GM18873 (cell line): Measurements from ENCODE around the gene CTRB1.

Source experiments
- ATAC-seq: cut with Tn5 transposase; IDR thresholded peaks from one replicate; pipeline ENCODE4 v1.9.1; 2021; ENCODE audit warnings: mild to moderate bottlenecking, moderate library complexity, moderate number of reproducible peaks; ENCODE audit not compliant: unreplicated experiment, low FRiP score

The CTRB1 gene

GRCh38 chr16:75218256-75219076 lies at the start of gene CTRB1:
CTRB1 (plus strand) TSS chr16:75218988; CDS start chr16:75219008, 20 bp downstream.
- ATAC-seq, result no peak

GRCh38 chr16:75169899-75170405 lies 48.8 kb upstream of the CTRB1 start:
- no peak for ATAC-seq

GRCh38 chr16:75172578-75172977 lies 46.2 kb upstream of the CTRB1 start:
- no peak for ATAC-seq

DNA sequence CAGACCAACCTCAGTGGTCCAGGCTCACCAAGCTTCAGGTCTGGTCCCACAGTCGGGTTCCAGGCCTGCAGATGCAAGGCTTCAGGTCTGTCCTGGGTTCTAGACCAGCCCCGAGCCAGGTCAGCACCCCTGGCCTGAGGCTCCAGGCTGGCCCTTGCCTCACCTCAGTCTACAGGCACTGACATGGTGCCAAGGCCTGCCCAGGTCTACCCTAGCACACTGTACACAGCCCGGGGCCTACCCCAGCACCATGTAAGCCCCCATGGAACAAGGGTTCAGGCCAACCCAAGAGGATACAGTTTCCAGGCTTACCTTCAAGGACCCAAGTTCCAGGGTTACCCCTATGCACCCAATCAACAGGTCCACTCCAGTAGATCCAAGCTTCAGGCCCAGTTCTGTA lies 43.7 kb upstream of the CTRB1 start:
- ATAC-seq, result no peak

GRCh38 chr16:75176926-75177325 lies 41.9 kb upstream of the CTRB1 start:
- no peak for ATAC-seq

DNA sequence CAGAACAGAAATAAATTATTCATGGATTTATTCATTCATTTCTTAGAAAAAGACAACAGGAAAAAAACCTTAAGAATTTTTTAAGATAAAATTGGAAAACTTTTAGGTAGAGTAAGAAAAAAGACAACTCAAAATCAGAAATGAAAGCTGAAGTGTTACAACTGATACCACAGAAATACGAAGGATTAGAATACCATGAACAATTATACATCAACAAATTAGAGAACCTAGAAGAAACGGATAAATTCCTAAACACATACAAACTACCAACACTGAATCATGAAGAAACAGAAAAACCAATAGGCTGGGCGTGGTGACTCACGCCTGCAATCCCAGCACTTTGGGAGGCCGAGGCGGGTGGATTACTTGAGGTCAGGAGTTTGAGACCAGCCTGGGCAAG lies 39.6 kb upstream of the CTRB1 start:
- no peak for ATAC-seq

GRCh38 chr16:75181630-75182029 lies 37.2 kb upstream of the CTRB1 start:
- no peak for ATAC-seq

- no peak for ATAC-seq
Measured at GRCh38 chr16:75188832-75189477, 29.8 kb upstream of the CTRB1 start.

GRCh38 chr16:75189638-75190245 lies 29.0 kb upstream of the CTRB1 start:
- no peak for ATAC-seq

- no peak for ATAC-seq
Measured at GRCh38 chr16:75192606-75193264, 26.1 kb upstream of the CTRB1 start.

DNA sequence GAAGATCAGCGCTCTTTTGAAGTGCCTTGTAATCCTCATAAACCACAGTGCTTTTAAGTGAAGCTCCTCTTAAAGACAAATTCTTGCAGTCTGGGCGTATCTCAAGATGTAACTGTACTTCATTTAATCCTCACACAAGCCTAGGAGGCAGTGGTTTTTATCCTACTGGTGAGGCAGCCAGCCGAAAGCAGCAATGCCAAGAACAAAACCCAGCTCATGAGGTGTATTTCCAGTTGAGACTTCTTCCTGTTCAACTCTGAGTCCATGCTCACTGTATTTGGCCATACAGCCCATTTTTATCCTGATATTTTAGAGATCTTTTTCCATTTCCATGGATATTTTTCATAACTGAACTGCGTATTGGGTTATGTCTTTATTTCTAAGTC lies 25.5 kb upstream of the CTRB1 start:
- no peak for ATAC-seq

DNA sequence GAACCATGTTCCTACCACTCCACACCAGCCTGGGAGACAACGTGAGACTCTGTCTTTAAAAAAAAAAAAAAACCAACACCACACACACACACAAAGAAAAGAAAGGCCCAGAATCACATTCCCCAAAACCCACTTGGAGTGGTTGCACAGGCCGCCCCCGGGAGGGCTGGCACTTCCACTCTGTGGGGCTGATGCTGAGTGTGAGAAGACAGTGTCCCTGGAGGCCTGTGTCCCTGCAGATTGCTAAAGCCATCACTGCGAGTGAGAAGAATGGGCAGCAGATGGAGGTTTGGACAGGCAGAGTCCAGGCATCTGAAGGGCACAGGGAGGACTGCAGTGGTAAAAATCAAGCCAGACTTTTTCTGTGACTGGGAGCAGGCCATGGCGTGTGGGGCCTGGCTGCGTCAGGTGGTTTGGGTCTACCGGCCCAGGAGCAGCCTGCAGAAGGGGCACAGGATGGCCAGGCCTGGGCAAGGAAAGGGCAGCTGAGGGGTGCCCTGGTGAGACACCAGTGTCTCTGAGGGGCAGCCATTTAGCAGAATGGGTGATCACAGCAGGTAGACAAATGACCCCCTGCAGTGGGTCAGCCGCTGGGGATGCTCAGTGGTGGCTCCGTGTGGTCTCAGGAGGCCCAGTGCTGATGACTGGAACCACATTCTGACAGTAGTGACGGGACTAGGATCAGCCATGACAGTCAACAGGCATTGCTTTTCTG lies 24.9 kb upstream of the CTRB1 start:
- no peak for ATAC-seq

DNA sequence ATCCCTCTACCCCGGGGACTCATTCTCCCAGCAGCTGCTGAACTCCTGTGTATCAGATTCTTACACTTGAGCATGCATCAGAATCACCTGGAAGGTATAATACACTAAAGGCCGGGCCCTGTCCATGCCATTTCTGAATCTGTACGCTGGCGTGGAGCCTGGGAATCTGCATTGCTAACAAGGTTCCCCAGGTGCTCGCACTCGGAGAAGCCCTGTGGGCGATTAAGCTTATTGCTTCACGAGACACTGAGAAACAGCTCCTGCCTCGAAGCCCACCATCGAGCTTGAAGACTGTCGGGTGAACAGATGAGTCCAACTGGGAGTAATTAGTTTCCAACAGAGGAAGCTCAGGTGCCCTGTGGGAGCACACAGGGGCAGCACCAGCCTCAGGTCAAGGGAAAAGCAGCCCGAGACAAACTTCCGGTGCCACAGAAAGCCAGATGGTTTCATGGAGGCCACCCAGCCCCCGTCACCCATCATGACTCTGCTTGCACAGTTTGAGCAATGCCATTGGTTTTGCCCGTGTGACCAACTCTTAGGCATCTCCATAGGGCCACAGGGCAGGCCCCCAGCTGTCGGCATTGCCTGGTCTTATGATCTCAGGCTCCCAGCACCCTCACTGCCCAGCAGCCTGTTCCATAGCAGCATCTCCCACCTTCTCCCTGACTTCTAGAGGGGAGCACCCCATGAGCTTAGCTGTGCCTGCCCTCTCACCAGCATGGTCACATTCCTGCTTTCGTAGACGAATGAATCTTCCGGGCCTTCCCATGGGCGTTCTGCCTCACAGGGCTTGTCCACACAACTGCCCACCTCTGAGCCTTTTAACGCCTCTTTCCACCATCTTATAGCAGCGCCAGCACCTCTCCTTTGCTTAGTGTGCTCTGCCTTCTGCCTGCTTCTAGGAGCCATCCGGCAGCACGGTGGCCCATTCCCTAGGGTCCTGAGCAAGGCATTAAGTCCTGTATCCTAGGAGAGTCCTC lies 22.7 kb upstream of the CTRB1 start:
- ATAC-seq, result no peak

DNA sequence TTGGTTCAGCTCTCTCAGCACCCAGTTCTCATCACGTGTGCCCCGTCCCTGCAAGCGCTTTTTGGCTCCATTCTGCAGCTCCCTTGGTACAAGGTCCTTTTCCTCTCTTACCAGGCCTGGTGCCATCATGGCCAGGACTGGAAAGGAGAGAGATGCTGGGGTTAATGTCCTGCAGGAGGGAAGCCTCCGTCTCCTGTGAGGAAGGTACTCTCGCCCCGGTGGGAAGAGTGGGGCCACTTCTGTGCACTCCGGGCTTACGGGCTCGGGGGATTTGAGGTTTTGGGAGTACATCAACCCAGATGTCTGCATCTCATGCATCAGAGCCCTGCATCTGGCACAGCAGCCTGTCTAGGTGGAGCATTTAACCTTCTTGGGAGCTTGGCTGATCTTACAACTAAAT lies 22.0 kb upstream of the CTRB1 start:
- ATAC-seq, result no peak

DNA sequence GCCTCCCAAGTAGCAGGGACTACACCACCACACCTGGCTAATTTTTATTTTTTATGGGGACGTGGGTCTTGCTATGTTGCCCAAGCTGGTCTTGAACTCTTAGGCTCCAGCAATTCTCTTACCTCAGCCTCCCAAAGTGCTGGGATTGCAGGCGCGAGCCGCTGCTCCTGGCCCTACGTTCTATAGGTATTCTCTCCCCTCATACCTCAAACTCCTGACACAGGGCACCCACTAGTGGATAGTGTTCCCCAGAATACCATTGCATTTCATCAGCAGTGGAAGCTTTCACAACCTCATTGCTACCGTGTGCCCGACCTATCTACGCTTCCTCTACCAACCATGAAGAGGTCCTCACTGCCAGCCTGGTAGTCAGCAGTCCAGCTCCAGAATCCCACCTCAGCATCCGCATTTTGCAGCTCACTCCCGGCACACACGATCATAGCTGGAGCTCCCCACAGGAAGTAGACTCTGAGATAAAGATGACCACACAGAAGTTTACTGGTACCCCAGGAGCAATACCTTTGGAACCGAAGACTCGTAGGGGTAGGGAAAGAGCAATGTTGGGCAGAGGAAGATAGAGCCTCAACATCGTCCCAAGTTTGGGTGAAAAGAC lies 21.2 kb upstream of the CTRB1 start:
- no peak for ATAC-seq

- no peak for ATAC-seq
Measured at GRCh38 chr16:75198135-75198600, 20.6 kb upstream of the CTRB1 start.

DNA sequence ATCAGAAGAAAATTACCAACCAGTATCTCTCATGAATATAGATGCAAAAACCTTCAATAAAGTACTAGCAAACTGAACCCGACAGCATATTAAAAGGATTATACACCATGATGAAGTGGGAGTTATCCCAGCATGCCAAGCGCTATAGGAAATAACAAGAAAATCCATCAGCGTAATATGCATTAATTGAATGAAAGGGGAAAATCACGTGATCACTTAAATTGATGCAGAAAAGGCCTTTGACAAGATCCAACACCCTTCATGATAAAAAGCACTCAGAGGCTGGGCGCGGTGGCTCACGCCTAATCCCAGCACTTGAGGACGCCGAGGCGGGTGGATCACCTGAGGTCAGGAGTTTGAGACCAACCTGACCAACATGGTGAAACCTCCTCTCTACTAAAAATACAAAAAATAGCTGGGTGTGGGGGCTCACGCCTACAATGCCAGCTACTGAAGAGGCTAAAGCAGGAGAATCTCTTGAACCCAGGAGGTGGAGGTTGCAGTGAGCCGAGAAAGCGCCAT lies 16.7 kb upstream of the CTRB1 start:
- ATAC-seq, result no peak

DNA sequence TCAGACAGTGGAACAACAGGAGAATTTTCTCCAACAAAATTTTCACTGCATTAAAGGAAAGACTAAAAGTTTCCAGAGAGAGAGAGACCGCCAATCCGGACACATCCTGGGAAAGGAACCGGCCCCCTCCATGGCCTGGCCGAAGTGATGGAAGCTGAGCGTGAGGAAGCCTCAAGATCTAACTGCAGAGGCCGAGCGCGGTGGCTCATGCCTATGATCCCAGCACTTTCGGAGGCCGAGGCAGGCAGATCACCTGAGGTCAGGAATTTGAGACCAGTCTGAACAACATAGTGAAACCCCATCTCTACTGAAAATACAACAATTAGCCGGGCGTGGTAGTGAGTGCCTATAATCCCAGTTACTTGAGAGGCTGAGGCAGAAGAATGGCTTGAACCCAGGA lies 15.7 kb upstream of the CTRB1 start:
- no peak for ATAC-seq
